NCI-H2081 treated with DMSO at 0.1 percent for 48 hours (cell line): ENCODE measurements around the gene MSANTD1.

Source experiments
- DNase-seq: peaks from one replicate; lab custom pipeline; 2025; lab: John Stamatoyannopoulos, UW

Gene MSANTD1

GRCh38 chr4:3248178-3248480 is 830 bp upstream of the MSANTD1 start:
- DNase-seq: no peak

- no peak for DNase-seq
Measured at GRCh38 chr4:3249711-3250437, 915 bp downstream of the MSANTD1 start.

GRCh38 chr4:3250438-3250955 is 1.5 kb downstream of the MSANTD1 start:
- DNase-seq: no peak

- DNase-seq: no peak
Measured at GRCh38 chr4:3250956-3251690, 2.2 kb downstream of the MSANTD1 start.

GRCh38 chr4:3251691-3252479 is 2.9 kb downstream of the MSANTD1 start:
- no peak for DNase-seq

- no peak for DNase-seq
Measured at GRCh38 chr4:3252480-3252828, 3.5 kb downstream of the MSANTD1 start.

GRCh38 chr4:3252831-3253641 is 4.1 kb downstream of the MSANTD1 start:
- DNase-seq: no peak

- DNase-seq: no peak
Measured at GRCh38 chr4:3253808-3254207, 4.8 kb downstream of the MSANTD1 start.

GRCh38 chr4:3254302-3255131 is 5.6 kb downstream of the MSANTD1 start:
- DNase-seq: no peak

GRCh38 chr4:3255611-3256186 is 6.7 kb downstream of the MSANTD1 start:
- DNase-seq: no peak

- DNase-seq: no peak
Measured at GRCh38 chr4:3256230-3257102, 7.5 kb downstream of the MSANTD1 start.

GRCh38 chr4:3257103-3257555 is 8.2 kb downstream of the MSANTD1 start:
- DNase-seq: peak; percentile 27

- no peak for DNase-seq
Measured at GRCh38 chr4:3257556-3258482, 8.9 kb downstream of the MSANTD1 start.

- no peak for DNase-seq
Measured at GRCh38 chr4:3261411-3262207, 12.7 kb downstream of the MSANTD1 start.

- no peak for DNase-seq
Measured at GRCh38 chr4:3262208-3263052, 13.5 kb downstream of the MSANTD1 start.

GRCh38 chr4:3263053-3263875 is 14.3 kb downstream of the MSANTD1 start:
- no peak for DNase-seq
